ENCODE data around the gene WDPCP. TPM values are rescaled to one million over a fixed set of nuclear protein-coding genes. Genes with fewer than 3 reads are reported as not detected.

The WDPCP gene
- polyA plus RNA-seq, 1 of the 3 experiments (the other 2 are of a cell fraction), result 3.1 TPM

GRCh38 chr2:63268946-63269345 is 319.3 kb downstream of the WDPCP start:
- Histone ChIP-seq H2AFZ (ENCODE audit: low read depth) (no peak overlapping the region), H3K9me2 (no peaks in the 10 kb centered on the region), H3K4me3 (ENCODE audit: low read depth in 2 of 2, low read length in 1 of 2) (no peak overlapping the region), H3K27ac (ENCODE audit: low read depth in 2 of 2, low read length in 1 of 2) (no peak overlapping the region), H3K4me1 (ENCODE audit: control insufficient read depth in 1 of 2, insufficient read depth in 2 of 2, low read depth in 1 of 2, low read length in 1 of 2) (no peaks in the 10 kb centered on the region), H3K27me3 (ENCODE audit: insufficient read depth) (no peaks in the 10 kb centered on the region), H3K9ac (no peak overlapping the region), H3K36me3 (replicated peaks in 1 of 2; ENCODE audit: control insufficient read depth in 1 of 2, insufficient read depth in 2 of 2, low read length in 1 of 2) (no peaks in the 10 kb centered on the region), H3K79me2 (ENCODE audit: insufficient read depth) (no peaks in the 10 kb centered on the region), H4K20me1 (ENCODE audit: insufficient read depth) (no peaks in the 10 kb centered on the region), H3K4me2 (no peak overlapping the region), H3F3A (replicated peaks; ENCODE audit: insufficient read depth) (peaks cover 4% of the 10 kb centered on the region), H3K9me3 (peaks cover 8% of the 10 kb centered on the region; the same call in 1 of the 2 replicates)
- POLR2A ChIA-PET, result no interaction called here
- DNase-seq, result no peak
- TF ChIP-seq FOSL2 (IDR thresholded peaks at IDR 0.05; ENCODE audit: borderline replicate concordance, low read depth), result no peak
- no peak for TF ChIP-seq RAD21 (IDR thresholded peaks at IDR 0.05; ENCODE audit: low read length)
- TF ChIP-seq CHD2 (IDR thresholded peaks at IDR 0.05; ENCODE audit: low read length, partially characterized antibody), result no peak
- no peak for TF ChIP-seq ELF1 (IDR thresholded peaks at IDR 0.05)
- TF ChIP-seq, protein P1, sequence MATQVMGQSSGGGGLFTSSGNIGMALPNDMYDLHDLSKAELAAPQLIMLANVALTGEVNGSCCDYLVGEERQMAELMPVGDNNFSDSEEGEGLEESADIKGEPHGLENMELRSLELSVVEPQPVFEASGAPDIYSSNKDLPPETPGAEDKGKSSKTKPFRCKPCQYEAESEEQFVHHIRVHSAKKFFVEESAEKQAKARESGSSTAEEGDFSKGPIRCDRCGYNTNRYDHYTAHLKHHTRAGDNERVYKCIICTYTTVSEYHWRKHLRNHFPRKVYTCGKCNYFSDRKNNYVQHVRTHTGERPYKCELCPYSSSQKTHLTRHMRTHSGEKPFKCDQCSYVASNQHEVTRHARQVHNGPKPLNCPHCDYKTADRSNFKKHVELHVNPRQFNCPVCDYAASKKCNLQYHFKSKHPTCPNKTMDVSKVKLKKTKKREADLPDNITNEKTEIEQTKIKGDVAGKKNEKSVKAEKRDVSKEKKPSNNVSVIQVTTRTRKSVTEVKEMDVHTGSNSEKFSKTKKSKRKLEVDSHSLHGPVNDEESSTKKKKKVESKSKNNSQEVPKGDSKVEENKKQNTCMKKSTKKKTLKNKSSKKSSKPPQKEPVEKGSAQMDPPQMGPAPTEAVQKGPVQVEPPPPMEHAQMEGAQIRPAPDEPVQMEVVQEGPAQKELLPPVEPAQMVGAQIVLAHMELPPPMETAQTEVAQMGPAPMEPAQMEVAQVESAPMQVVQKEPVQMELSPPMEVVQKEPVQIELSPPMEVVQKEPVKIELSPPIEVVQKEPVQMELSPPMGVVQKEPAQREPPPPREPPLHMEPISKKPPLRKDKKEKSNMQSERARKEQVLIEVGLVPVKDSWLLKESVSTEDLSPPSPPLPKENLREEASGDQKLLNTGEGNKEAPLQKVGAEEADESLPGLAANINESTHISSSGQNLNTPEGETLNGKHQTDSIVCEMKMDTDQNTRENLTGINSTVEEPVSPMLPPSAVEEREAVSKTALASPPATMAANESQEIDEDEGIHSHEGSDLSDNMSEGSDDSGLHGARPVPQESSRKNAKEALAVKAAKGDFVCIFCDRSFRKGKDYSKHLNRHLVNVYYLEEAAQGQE (IDR thresholded peaks at IDR 0.05; ENCODE audit: low read depth, low read length), result no peak
- no peak for TF ChIP-seq EP300 (IDR thresholded peaks at IDR 0.05; ENCODE audit: borderline replicate concordance in 1 of 2, low read depth in 1 of 2, low read length in 1 of 2)
- no peak for TF ChIP-seq FOXJ3 (CRISPR knock-in tag; IDR thresholded peaks at IDR 0.05)
- TF ChIP-seq POLR2AphosphoS5 (IDR thresholded peaks at IDR 0.05; ENCODE audit: low read depth, low read length), result no peak
- TF ChIP-seq SMC3 (IDR thresholded peaks at IDR 0.05; ENCODE audit: low read depth, low read length), result no peak
- no peak for TF ChIP-seq YY1 (IDR thresholded peaks at IDR 0.05; ENCODE audit: low read depth)
- no peak for TF ChIP-seq GABPA (IDR thresholded peaks at IDR 0.05; ENCODE audit: low read depth)
- TF ChIP-seq RFX5 (IDR thresholded peaks at IDR 0.05; ENCODE audit: low read length), result no peak
- no peak for TF ChIP-seq NRF1 (IDR thresholded peaks at IDR 0.05; ENCODE audit: low read depth, low read length)
- CTCF ChIA-PET, result no interaction called here

DNA sequence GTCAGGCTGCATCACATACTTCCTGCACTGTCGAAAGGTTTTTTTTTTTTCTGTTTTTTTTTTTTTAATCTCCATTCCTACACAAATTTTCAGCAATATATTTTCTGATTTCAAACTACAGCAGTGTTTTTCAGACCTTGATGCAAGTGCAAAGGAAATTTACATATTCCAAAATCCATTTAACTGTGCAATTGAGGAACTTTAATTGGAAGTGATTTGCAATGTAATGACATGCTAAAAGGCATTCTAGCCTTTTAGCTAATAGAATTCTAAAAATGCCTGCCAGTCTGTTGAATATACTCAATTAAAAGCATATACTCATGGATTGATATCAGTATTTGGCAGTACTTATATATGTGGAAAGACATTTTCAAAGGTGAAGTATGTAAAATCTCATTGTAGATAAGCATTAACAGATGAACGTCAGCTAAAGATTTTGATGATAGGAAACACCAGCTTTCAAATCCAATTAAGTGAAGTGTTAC is 327.1 kb downstream of the WDPCP start:
- no peak overlapping the region for H3K4me2 ChIP-seq
- no peaks in the 10 kb centered on the region for H3K9me3 ChIP-seq
- H3K4me1 ChIP-seq (ENCODE audit: control insufficient read depth in 1 of 2, insufficient read depth in 2 of 2, low read depth in 1 of 2, low read length in 1 of 2), result no peaks in the 10 kb centered on the region; a peak in 1 of 4 replicates
- WGBS (ENCODE audit: low lambda C conversion rate), result 71% methylated on average over 2 of the region's 2 CpGs
- H4K20me1 ChIP-seq (ENCODE audit: insufficient read depth), result no peaks in the 10 kb centered on the region
- POLR2A ChIA-PET, result no interaction called here
- CTCF ChIA-PET, result no interaction called here
- H2AFZ ChIP-seq (ENCODE audit: low read depth), result no peak overlapping the region
- no peak overlapping the region for H3K9ac ChIP-seq
- no peak overlapping the region for H3K27ac ChIP-seq (ENCODE audit: low read depth in 2 of 2, low read length in 1 of 2)
- H3K4me3 ChIP-seq (ENCODE audit: low read depth in 2 of 2, low read length in 1 of 2), result no peak overlapping the region
- H3K9me2 ChIP-seq, result no peaks in the 10 kb centered on the region
- no peaks in the 10 kb centered on the region for H3K27me3 ChIP-seq (ENCODE audit: insufficient read depth)
- DNase-seq, result no peak
- peaks cover 4% of the 10 kb centered on the region for H3F3A ChIP-seq (replicated peaks; ENCODE audit: insufficient read depth)
- H3K36me3 ChIP-seq (replicated peaks in 1 of 2; ENCODE audit: control insufficient read depth in 1 of 2, insufficient read depth in 2 of 2, low read length in 1 of 2), result no peaks in the 10 kb centered on the region
- no peaks in the 10 kb centered on the region for H3K79me2 ChIP-seq (ENCODE audit: insufficient read depth)
- TF ChIP-seq SIN3A (IDR thresholded peaks at IDR 0.05; ENCODE audit: borderline replicate concordance, low read depth, low read length) (no peak), GABPA (IDR thresholded peaks at IDR 0.05; ENCODE audit: low read depth) (no peak), MEF2A (IDR thresholded peaks at IDR 0.05; ENCODE audit: borderline replicate concordance, low read depth) (no peak), TCF12 (IDR thresholded peaks at IDR 0.05) (no peak), FOXM1 (IDR thresholded peaks at IDR 0.05; ENCODE audit: low read depth) (no peak), ELF1 (IDR thresholded peaks at IDR 0.05) (no peak), TEAD4 (IDR thresholded peaks at IDR 0.05; ENCODE audit: borderline replicate concordance, insufficient read depth) (no peak), MXI1 (IDR thresholded peaks at IDR 0.05; ENCODE audit: low read depth, low read length) (no peak), SMC3 (IDR thresholded peaks at IDR 0.05; ENCODE audit: low read depth, low read length) (no peak), YY1 (IDR thresholded peaks at IDR 0.05; ENCODE audit: low read depth) (no peak), POLR2AphosphoS5 (IDR thresholded peaks at IDR 0.05; ENCODE audit: low read depth, low read length) (no peak)
- TF ChIP-seq, protein P2, sequence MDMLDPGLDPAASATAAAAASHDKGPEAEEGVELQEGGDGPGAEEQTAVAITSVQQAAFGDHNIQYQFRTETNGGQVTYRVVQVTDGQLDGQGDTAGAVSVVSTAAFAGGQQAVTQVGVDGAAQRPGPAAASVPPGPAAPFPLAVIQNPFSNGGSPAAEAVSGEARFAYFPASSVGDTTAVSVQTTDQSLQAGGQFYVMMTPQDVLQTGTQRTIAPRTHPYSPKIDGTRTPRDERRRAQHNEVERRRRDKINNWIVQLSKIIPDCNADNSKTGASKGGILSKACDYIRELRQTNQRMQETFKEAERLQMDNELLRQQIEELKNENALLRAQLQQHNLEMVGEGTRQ (IDR thresholded peaks at IDR 0.05; ENCODE audit: borderline replicate concordance, low read depth, low read length), result no peak
- TF ChIP-seq, protein P3, sequence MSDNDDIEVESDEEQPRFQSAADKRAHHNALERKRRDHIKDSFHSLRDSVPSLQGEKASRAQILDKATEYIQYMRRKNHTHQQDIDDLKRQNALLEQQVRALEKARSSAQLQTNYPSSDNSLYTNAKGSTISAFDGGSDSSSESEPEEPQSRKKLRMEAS (IDR thresholded peaks at IDR 0.05; ENCODE audit: low read depth), result no peak
- TF ChIP-seq, protein P4, sequence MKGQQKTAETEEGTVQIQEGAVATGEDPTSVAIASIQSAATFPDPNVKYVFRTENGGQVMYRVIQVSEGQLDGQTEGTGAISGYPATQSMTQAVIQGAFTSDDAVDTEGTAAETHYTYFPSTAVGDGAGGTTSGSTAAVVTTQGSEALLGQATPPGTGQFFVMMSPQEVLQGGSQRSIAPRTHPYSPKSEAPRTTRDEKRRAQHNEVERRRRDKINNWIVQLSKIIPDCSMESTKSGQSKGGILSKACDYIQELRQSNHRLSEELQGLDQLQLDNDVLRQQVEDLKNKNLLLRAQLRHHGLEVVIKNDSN (IDR thresholded peaks at IDR 0.05; ENCODE audit: borderline replicate concordance, low read depth), result no peak
